ENCODE data around the gene DLEU7.

GRCh38 chr13:50864492-50864891 is 21.0 kb upstream of the DLEU7 start:
- no peak for TF ChIP-seq CTCF (IDR thresholded peaks at IDR 0.05)
- TF ChIP-seq POLR2A (IDR thresholded peaks at IDR 0.05): no peak
